HG02763 (cell line): Measurements from ENCODE around the gene TAC3.
"Not testable (repeated sequence)": the region's sequence is repeated elsewhere in the genome, so short reads cannot be mapped to it uniquely, and the experiment has no call there.

Experiments used
- ATAC-seq: cut with Tn5 transposase; IDR thresholded peaks from one replicate; pipeline ENCODE4 v1.9.1; 2021; ENCODE audit warnings: mild to moderate bottlenecking, moderate library complexity; ENCODE audit not compliant: unreplicated experiment

Gene TAC3

GRCh38 chr12:57037264-57037663 lies 20.9 kb upstream of the TAC3 start:
- ATAC-seq, result no peak

DNA sequence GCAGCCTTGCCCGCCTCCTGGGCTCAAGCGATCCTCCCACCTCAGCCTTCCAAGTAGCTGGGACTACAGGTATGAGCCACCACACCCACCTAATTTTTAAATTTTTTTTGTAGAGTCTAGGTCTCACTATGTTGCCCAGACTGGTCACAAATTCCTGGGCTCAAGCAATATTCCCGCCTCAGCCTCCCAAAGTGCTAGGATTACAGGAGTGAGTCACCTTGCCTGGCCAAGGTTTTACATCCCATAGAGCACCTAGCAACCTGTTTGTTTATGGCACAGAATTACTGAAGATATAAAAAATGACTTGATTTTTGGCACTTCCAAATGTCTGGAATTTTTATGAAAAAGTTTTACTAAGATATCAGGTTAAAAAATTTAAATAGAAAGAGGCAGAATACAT lies 17.1 kb upstream of the TAC3 start:
- no peak for ATAC-seq

DNA sequence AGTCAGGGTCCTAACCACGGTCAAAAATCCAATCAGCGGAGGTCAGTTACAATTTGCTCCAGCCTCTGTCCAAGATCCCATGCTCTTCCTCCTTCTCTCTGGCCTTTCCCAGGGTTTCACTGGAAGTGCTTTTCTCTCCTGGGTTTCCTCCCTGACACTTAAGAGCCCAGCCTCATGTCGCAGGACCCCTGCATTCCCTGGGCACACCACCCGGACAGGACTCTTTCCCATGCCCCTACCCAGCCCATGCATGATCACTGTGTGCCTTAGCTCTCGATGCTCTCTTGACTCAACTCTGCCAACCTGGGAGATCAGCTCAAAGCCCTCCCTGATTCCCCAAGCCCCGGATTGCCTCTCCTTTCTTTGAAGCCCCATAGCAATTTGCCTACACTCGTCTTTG lies 15.5 kb upstream of the TAC3 start:
- no peak for ATAC-seq

- ATAC-seq, result no peak
Measured at GRCh38 chr12:57031138-57031725, 14.9 kb upstream of the TAC3 start.

DNA sequence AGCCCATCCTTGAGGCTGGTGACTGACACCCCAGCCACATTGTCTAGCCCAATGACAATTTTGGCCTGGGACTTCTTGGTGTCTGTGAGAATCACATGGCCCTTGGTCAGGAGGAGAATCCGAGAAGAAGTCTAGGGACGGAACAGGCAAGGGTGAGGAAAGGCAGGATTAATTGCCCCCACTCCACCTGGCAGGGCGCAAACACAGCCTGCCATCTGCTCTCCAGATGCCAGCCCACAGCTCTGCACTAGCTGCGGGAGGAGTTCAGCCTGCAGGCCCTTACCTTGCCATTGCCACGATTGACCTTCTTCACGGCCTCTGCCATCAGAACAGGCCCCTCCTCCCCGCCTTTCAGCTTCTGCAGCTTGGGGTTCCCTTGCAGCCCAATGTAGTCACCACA lies 13.1 kb upstream of the TAC3 start:
- ATAC-seq, result no peak

GRCh38 chr12:57027805-57028153 lies 11.4 kb upstream of the TAC3 start:
- ATAC-seq, result no peak

DNA sequence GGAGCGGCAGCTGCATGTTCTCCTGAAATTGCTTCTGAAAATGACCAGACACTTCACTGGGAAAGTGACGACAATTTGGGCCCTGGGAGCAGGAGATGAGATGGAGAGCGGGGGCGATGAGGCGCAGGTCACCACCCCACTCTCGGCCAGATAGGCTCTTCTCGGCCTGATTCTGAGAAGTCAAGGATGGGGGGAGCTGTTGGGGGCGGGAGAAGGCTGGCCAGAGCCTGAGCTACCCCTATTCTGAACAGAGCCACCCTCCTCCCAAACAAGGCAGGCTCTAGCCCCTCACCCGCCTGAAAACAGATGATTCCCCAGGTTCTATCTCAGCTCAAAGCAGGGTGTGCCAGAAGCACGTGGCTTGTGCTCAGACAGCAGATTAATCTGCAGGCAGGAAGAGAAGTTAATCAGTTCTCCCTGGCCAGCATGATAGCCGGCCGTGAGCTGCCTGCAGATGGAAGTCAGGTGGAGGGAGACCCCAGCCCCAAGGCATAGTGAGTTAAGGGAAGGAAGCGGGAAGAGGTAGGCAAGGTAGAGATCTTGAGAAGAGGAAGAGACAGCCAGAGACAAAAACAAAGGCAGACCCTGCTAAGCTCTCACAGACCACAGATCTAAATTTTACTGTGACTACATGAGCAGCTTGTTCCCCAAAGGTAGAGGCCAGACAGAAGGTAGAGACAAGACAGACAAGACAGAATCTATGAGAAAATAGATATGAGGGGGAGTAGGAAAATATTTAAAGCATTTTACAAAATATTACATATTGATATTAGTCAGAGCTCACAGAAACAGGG lies 10.9 kb upstream of the TAC3 start:
- no peak for ATAC-seq

DNA sequence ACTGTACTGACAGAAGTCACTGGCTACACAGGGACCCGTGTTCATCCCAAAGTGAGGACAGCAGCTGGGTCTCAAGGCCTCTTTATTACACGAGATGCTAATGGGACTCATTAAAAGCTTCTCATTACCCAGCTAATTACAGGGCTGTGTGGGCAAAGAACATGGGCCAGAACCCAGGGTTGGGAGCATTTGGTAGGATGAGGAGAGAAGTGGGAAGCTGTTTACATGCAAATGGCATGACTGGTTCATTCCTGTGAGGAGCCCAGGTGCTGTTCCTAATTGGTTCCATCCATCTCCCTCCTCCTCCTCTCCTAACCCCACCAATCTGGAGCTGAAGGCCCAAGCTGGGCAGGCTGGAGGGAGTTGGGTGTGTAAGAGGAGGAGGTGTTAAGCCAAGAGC lies 8.9 kb upstream of the TAC3 start:
- ATAC-seq, result no peak

DNA sequence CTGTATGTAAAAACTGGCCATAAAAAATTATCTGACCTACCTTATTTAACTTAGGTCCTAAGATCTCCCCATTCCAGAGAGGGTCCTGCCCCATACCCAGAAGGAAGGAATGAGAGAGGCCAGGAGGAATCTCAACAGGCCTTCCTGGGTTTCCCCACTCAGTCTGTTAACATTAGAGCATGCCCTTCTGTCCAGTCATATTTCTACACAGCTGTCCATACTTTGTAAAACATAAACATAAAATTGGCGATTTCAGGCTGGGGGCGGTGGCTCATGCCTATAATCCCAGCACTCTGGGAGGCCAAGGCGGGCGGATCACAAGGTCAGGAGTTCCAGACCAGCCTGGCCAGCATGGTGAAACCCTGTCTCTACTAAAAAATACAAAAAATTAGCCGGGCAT lies 6.0 kb upstream of the TAC3 start:
- not testable (repeated sequence) for ATAC-seq

- no peak for ATAC-seq
Measured at GRCh38 chr12:57019983-57020719, 3.8 kb upstream of the TAC3 start.

DNA sequence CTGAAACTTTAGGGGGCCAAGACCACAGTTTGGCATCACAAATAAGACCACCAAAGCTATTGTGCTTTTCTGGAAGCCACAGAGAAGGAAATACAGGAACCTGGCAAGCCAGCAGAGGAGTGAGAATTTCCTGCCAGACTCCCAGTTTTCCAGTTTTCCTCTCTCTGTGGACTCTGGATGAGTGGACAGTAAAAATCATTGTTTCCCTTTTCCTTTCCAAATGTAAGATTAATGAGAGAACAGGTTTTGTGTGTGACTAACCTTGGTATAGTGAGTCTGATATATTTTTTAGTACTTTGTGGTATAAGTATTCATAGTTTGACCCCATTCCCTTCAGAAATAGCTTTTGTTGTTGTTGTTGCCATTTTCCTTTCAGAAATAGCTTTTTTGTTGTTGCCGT lies 2.6 kb upstream of the TAC3 start:
- no peak for ATAC-seq

- ATAC-seq, result not testable (repeated sequence)
Measured at GRCh38 chr12:57018353-57018752, 2.0 kb upstream of the TAC3 start.

GRCh38 chr12:57012600-57013465 lies 3.5 kb downstream of the TAC3 start:
- no peak for ATAC-seq

DNA sequence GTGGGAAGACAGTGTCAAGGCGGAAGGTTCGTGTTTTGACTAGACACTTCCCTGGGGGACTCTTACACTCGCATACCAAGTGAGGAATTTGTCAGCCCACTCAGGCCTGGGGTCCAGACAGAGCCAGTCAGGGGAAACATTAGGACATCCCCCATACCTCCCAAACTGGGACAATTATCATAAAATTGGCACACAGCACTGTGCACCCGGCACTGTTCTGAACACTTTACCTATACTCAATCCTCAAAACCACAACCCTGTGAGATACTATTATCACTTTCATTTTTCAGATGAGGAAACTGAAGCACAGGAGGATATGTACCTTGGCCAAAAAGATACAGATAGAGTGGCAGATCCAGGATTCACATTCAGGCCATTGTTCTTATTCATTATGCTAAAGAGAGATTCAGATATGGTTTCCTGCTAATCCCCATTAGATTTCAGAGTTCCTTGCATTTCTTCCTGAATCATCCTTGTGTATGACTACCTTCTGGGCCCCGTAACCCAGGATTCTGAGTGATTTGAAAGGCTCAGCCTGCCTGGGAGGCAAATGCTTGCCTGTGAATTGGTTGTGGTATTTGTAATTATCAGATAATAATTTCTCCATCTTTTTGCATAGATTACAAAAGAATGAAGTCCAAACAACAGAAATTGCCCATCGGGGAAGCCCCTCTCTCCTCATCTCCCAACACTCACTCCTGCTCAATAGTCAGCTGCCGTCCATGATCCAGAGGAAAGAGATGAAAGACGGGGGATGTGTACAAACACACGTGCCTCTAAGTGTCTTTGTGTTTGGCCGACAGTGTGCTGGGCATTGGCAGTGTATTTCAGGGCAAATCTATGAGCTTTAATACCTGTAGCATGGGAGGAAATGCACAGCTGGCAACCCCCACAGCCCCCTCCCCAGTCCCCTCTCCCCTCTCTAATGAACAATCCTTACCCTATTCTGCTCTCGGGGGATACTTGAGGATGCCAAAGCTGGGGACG lies 4.6 kb downstream of the TAC3 start:
- ATAC-seq, result no peak

DNA sequence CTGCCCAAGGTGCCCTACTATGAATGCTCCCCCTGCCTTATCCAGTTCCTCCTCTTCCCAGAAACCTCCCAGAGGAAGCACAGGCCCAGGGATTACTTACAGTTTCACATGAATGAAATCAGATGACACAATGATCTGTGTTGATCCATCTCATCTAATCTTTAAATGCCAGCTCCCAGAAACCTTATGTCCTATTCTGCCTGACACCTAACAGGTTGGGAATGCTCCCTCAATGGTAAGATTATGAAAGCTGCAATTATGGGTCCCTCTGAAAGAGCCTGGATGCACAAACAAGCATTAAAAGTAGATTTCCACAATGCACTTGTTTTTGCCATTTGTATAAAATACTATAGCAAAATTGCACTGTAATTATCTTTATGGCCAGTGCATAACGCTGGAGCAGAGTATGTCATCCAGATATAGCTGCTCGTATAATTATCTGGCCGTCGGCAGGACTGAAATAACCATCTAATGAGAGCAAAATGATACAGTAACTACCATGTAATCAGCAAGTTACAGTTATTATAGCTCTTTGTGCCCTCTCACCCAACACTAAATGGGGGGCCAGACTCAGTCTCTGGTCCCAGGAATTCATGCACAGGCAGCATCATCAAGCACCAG lies 5.6 kb downstream of the TAC3 start:
- no peak for ATAC-seq

DNA sequence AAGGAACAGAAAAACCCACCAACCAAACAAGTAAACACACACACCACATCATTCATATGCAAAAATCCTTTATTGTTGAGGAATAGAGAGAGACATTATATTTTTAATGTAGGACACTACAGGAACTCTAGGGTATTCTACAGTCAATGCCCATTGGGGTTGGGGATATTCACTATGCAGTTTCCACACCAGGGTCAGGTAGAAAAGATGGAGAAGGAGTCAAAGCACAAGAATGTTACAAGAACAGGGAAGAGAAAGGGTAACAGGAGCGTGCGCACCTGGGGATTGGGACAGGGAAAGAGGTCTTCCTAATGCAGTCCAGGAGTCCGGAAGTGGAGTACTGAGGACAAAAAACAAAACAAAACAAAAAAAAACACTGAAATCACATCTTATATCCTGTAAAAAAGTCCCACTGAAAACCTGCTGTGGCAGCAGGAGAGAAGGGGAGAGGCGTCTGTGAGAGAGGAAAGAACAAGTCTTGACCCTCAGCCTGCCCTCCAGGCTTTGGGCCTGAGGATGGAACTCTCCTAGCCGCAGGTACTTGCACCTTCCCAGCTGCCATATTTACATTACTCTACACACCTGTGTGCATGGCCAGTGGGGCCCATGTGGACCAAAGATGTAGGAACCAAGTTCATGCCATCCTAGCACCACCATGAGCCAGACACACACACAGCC lies 6.2 kb downstream of the TAC3 start:
- no peak for ATAC-seq

- ATAC-seq, result no peak
Measured at GRCh38 chr12:57008178-57008577, 8.2 kb downstream of the TAC3 start.

DNA sequence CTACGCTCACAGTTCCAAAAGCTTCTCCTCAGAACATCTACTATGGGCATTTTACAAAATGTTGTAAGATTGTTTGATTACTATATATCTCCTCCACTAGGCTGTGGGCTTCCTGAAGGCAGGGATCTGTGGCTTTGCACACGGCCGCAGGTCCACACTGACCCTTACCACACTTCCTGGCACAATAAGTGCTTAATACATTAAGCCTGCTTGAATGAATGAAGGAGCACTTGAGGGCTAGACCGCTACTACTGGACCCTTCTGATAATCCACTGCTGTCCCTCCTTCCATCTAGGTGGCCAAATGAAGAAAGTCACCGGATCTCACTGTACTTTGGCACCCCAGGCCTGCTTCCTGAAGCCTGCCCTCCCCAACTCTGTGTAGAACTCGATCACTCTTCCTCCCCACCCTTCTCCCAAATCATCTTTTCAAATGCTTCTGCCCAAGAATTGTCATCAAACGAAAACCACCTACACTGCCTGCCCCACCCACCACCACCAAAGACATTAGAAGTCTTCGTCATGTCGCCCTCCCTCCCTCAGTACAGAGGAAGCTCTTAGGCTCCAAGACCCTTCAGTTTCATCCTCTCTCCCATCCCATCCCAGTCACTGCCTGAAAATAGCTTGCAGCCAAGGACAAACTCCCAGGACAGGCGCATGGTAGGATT lies 9.4 kb downstream of the TAC3 start:
- ATAC-seq, result no peak
